Myometrial cell (primary cell): Measurements from ENCODE around the gene SETD3. TPM values are rescaled to one million over a fixed set of nuclear protein-coding genes. Genes with fewer than 3 reads are reported as not detected.

Experiments used
- total RNA-seq: library from RNA; depleted of rRNA; stranded (reverse); fragments of >200 nt; gene quantifications from 2 replicates; pipeline ENCODE4 v1.2.3, GENCODE V29; 2015

Gene SETD3
- 37.5 and 40.8 TPM in 2 replicates for total RNA-seq

GRCh38 chr14:99479906-99480869 lies at the start of gene SETD3:
SETD3 (minus strand) TSS chr14:99480859; CDS start chr14:99465805, 15,054 bp downstream.

GRCh38 chr14:99480917-99481744 lies 472 bp upstream of the SETD3 start, which contains the start of gene CCNK:
CCNK (plus strand) TSS chr14:99481409; CDS start chr14:99492678, 11,269 bp downstream.

Other genes starting within 250 kb of the SETD3 start
- gene BCL11B, start 208.7 kb downstream of the SETD3 start, total RNA-seq = under 0.01 TPM in 1 of 2 replicates, not detected in the other
- gene CCNK, start 550 bp upstream of the SETD3 start, total RNA-seq = 9.5 and 17.4 TPM in 2 replicates
- gene CCDC85C, start 123.3 kb upstream of the SETD3 start, total RNA-seq = 7.5 and 10.3 TPM in 2 replicates
- 4.0 and 6.0 TPM in 2 replicates for gene HHIPL1, start 164.3 kb upstream of the SETD3 start, total RNA-seq
- gene CYP46A1, start 203.4 kb upstream of the SETD3 start, total RNA-seq = not detected in 2 replicates